ENCODE data around the gene ABO.
"Not testable (repeated sequence)": the region's sequence is repeated elsewhere in the genome, so short reads cannot be mapped to it uniquely, and the experiment has no call there.

The ABO gene

GRCh38 chr9:133239533-133240090 lies 35.4 kb downstream of the ABO start:
- no peak for DNase-seq

GRCh38 chr9:133238851-133239532 lies 36.0 kb downstream of the ABO start:
- peak; percentile 80 for DNase-seq

- peak; percentile 13 for DNase-seq
Measured at GRCh38 chr9:133238272-133238850, 36.6 kb downstream of the ABO start.

GRCh38 chr9:133237035-133237731 lies 37.8 kb downstream of the ABO start:
- DNase-seq, result no peak

- not testable (repeated sequence) for DNase-seq
Measured at GRCh38 chr9:133236291-133237034, 38.5 kb downstream of the ABO start.

- no peak for DNase-seq
Measured at GRCh38 chr9:133235549-133236222, 39.3 kb downstream of the ABO start.

- no peak for DNase-seq
Measured at GRCh38 chr9:133234577-133235322, 40.3 kb downstream of the ABO start.

GRCh38 chr9:133233681-133234432 lies 41.1 kb downstream of the ABO start:
- DNase-seq, result no peak

GRCh38 chr9:133231934-133232568 lies 43.0 kb downstream of the ABO start:
- DNase-seq, result not testable (repeated sequence)

GRCh38 chr9:133230514-133230913 lies 44.5 kb downstream of the ABO start:
- not testable (repeated sequence) for DNase-seq

- no peak for DNase-seq
Measured at GRCh38 chr9:133230093-133230492, 44.9 kb downstream of the ABO start.

GRCh38 chr9:133228474-133229193 lies 46.4 kb downstream of the ABO start:
- not testable (repeated sequence) for DNase-seq

GRCh38 chr9:133227996-133228395 lies 47.0 kb downstream of the ABO start:
- DNase-seq, result not testable (repeated sequence)

GRCh38 chr9:133227242-133227860 lies 47.6 kb downstream of the ABO start:
- no peak for DNase-seq

GRCh38 chr9:133226219-133227171 lies 48.5 kb downstream of the ABO start:
- DNase-seq, result no peak

GRCh38 chr9:133225171-133226011 lies 49.6 kb downstream of the ABO start:
- no peak for DNase-seq

GRCh38 chr9:133224762-133225161 lies 50.2 kb downstream of the ABO start:
- DNase-seq, result no peak

Data from inflammatory macrophage treated with lipopolysaccharide for 4 hours (primary cell).